Measurements from ENCODE around the gene ANKRD16.

The ANKRD16 gene

GRCh38 chr10:5835446-5836095 is 54.1 kb downstream of the ANKRD16 start:
- Mint-ChIP-seq H3K36me3 (ENCODE audit: low read depth) (no peaks in the 10 kb centered on the region), H3K4me1 (peaks cover 5% of the 10 kb centered on the region), H3K4me3 (no peak overlapping the region), H3K27ac (no peak overlapping the region), H3K9me3 (no peaks in the 10 kb centered on the region), H3K27me3 (ENCODE audit: low read depth) (peaks cover 24% of the 10 kb centered on the region)
- no peak for TF ChIP-seq CTCF (IDR thresholded peaks at IDR 0.05; ENCODE audit: unreplicated experiment in 3 of 3)

- H3K36me3 Mint-ChIP-seq (ENCODE audit: low read depth), result no peaks in the 10 kb centered on the region
- TF ChIP-seq CTCF (IDR thresholded peaks at IDR 0.05; ENCODE audit: unreplicated experiment in 3 of 3), result no peak
- H3K4me1 Mint-ChIP-seq, result peaks cover 5% of the 10 kb centered on the region
- no peak overlapping the region for H3K4me3 Mint-ChIP-seq
- H3K27me3 Mint-ChIP-seq (ENCODE audit: low read depth), result peaks cover 18% of the 10 kb centered on the region
- H3K9me3 Mint-ChIP-seq, result no peaks in the 10 kb centered on the region
- no peak overlapping the region for H3K27ac Mint-ChIP-seq
These were observed 55.9 kb downstream of the ANKRD16 start for GRCh38 chr10:5833814-5834213.

- TF ChIP-seq CTCF (IDR thresholded peaks at IDR 0.05; ENCODE audit: unreplicated experiment in 3 of 3), result no peak
- no peak overlapping the region for H3K4me3 Mint-ChIP-seq
- H3K27me3 Mint-ChIP-seq (ENCODE audit: low read depth), result peaks cover 13% of the 10 kb centered on the region
- H3K27ac Mint-ChIP-seq, result no peak overlapping the region
- H3K9me3 Mint-ChIP-seq, result no peaks in the 10 kb centered on the region
- H3K36me3 Mint-ChIP-seq (ENCODE audit: low read depth), result no peaks in the 10 kb centered on the region
- H3K4me1 Mint-ChIP-seq, result peaks cover 5% of the 10 kb centered on the region
These were observed 56.7 kb downstream of the ANKRD16 start for GRCh38 chr10:5832946-5833345.

- TF ChIP-seq CTCF (IDR thresholded peaks at IDR 0.05; ENCODE audit: unreplicated experiment in 3 of 3), result no peak
- H3K27ac Mint-ChIP-seq, result no peak overlapping the region
- H3K36me3 Mint-ChIP-seq (ENCODE audit: low read depth), result no peaks in the 10 kb centered on the region
- peaks cover 8% of the 10 kb centered on the region for H3K27me3 Mint-ChIP-seq (ENCODE audit: low read depth)
- H3K9me3 Mint-ChIP-seq, result no peaks in the 10 kb centered on the region
- H3K4me1 Mint-ChIP-seq, result peaks cover 5% of the 10 kb centered on the region
- H3K4me3 Mint-ChIP-seq, result no peak overlapping the region
These were observed 58.3 kb downstream of the ANKRD16 start for GRCh38 chr10:5831446-5831782.

GRCh38 chr10:5830629-5831445 is 58.9 kb downstream of the ANKRD16 start:
- Mint-ChIP-seq H3K9me3 (no peaks in the 10 kb centered on the region), H3K4me3 (no peak overlapping the region), H3K36me3 (ENCODE audit: low read depth) (no peaks in the 10 kb centered on the region), H3K4me1 (peaks cover 5% of the 10 kb centered on the region), H3K27me3 (ENCODE audit: low read depth) (peaks cover 5% of the 10 kb centered on the region), H3K27ac (no peak overlapping the region)
- TF ChIP-seq CTCF (IDR thresholded peaks at IDR 0.05; ENCODE audit: unreplicated experiment in 3 of 3), result no peak

- Mint-ChIP-seq H3K9me3 (no peaks in the 10 kb centered on the region), H3K4me3 (no peak overlapping the region), H3K27ac (no peak overlapping the region), H3K27me3 (ENCODE audit: low read depth) (peaks cover 5% of the 10 kb centered on the region), H3K4me1 (peaks cover 5% of the 10 kb centered on the region), H3K36me3 (ENCODE audit: low read depth) (no peaks in the 10 kb centered on the region)
- TF ChIP-seq CTCF (IDR thresholded peaks at IDR 0.05; ENCODE audit: unreplicated experiment in 3 of 3), result no peak
These were observed 60.4 kb downstream of the ANKRD16 start for GRCh38 chr10:5829267-5829666.
